Measurements from ENCODE around the gene CLASP2.
"Not testable (repeated sequence)": the region's sequence is repeated elsewhere in the genome, so short reads cannot be mapped to it uniquely, and the experiment has no call there.

CLASP2 gene

DNA sequence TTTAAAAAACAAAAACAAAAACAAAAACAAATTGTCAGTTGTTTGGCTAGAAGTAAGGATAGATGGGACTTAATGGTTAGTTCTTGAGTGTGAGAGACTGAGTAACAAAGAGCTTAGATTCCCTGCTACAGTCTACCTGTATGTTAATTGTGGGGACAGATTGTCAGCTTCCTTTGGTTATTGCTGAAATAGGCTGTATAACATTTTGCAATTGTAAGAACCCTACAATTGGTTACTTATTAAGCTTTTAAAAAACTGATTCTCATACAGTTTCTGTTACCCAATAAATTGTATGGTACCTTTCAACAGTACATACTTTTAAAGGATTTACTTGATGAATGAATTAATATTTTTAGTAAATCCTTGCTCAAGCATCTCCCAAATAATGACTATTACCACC, 35.3 kb downstream of the CLASP2 start:
- Histone ChIP-seq H3K9me3 (ENCODE audit: control insufficient read depth, insufficient read depth, low read length) (peaks cover 3% of the 10 kb centered on the region), H3K36me3 (ENCODE audit: control insufficient read depth, insufficient read depth, low read length) (peaks cover 3% of the 10 kb centered on the region), H3K9ac (ENCODE audit: low read depth, low read length) (no peak overlapping the region), H3K4me1 (ENCODE audit: control insufficient read depth, insufficient read depth, low read length) (no peaks in the 10 kb centered on the region), H3K27me3 (ENCODE audit: control insufficient read depth, insufficient read depth, low read length) (no peaks in the 10 kb centered on the region), H3K4me3 (ENCODE audit: low read depth, low read length) (no peak overlapping the region)

DNA sequence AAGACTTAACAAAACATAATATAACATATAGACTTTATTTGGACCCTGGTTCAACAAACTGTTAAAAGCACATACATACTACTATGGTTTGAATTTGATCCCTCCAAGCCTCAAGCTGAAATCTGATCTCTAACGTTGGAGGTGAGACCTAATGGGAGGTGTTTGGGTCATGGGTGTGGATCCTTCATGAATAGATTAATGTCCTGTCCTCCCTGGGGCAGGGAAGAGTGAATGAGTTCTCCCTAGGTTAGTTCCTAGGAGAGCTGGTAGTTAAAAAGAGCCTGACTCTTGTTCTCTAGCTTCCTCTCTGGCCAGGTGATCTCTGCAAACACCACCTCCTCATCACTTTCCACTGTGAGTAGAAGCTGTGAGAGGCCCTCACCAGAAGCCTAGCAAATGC, 36.4 kb downstream of the CLASP2 start:
- no peak overlapping the region for H3K4me3 ChIP-seq (ENCODE audit: low read depth, low read length)
- H3K9me3 ChIP-seq (ENCODE audit: control insufficient read depth, insufficient read depth, low read length), result peaks cover 3% of the 10 kb centered on the region
- no peaks in the 10 kb centered on the region for H3K27me3 ChIP-seq (ENCODE audit: control insufficient read depth, insufficient read depth, low read length)
- H3K9ac ChIP-seq (ENCODE audit: low read depth, low read length), result no peak overlapping the region
- peaks cover 3% of the 10 kb centered on the region for H3K36me3 ChIP-seq (ENCODE audit: control insufficient read depth, insufficient read depth, low read length)
- no peaks in the 10 kb centered on the region for H3K4me1 ChIP-seq (ENCODE audit: control insufficient read depth, insufficient read depth, low read length)

DNA sequence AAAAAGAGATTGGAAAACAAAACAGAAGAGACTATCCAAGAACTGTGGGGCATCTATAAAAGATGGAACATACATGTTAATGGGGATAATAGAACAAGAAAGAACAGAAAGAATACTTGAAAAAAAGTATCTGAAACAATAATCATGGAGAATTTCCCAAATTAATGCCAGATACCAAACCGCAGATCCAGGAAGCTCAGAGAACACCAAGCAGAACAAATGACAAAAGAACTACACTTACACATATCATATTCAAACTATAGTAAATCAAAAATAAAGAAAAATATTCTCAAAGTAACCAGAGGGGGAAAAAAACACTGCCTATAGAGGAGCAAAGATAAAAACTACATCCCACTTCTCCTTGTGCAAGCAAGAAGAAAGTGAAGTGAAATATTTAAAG, 40.0 kb downstream of the CLASP2 start:
- Histone ChIP-seq H3K9ac (ENCODE audit: low read depth, low read length) (no peak overlapping the region), H3K4me1 (ENCODE audit: control insufficient read depth, insufficient read depth, low read length) (no peaks in the 10 kb centered on the region), H3K36me3 (ENCODE audit: control insufficient read depth, insufficient read depth, low read length) (no peaks in the 10 kb centered on the region), H3K4me3 (ENCODE audit: low read depth, low read length) (no peak overlapping the region), H3K9me3 (ENCODE audit: control insufficient read depth, insufficient read depth, low read length) (peaks cover 3% of the 10 kb centered on the region), H3K27me3 (ENCODE audit: control insufficient read depth, insufficient read depth, low read length) (no peaks in the 10 kb centered on the region)

DNA sequence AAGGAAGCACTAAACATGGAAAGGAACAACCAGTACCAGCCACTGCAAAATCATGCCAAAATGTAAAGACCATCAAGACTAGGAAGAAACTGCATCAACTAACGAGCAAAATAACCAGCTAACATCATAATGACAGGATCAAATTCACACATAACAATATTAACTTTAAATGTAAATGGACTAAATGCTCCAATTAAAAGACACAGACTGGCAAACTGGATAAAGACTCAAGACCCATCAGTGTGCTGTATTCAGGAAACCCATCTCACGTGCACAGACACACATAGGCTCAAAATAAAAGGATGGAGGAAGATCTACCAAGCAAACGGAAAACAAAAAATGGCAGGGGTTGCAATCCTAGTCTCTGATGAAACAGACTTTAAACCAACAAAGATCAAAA, 44.6 kb downstream of the CLASP2 start:
- H3K4me3 ChIP-seq (ENCODE audit: low read depth, low read length); H3K9ac ChIP-seq (ENCODE audit: low read depth, low read length); H3K27me3 ChIP-seq (ENCODE audit: control insufficient read depth, insufficient read depth, low read length); H3K9me3 ChIP-seq (ENCODE audit: control insufficient read depth, insufficient read depth, low read length); H3K4me1 ChIP-seq (ENCODE audit: control insufficient read depth, insufficient read depth, low read length); H3K36me3 ChIP-seq (ENCODE audit: control insufficient read depth, insufficient read depth, low read length): not testable (repeated sequence)

DNA sequence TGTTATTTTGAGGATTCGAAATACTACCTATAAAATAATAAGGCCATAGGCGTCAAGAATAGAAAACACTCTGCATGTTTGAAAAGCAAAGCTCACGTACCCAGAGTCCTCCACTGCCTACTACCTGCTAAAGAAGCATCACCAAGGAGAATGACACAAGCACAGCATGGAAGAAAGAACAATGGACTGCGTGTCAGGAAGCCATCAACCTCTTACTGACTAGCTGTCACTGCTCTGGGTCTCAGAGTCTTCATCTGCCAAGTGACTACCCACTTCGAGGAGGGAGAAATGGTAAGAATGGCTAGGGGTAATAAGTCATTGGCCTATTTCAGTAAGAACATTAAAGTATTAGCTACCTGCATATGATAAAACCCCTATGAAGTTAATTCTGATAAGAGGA, 49.4 kb downstream of the CLASP2 start:
- Histone ChIP-seq H3K4me1 (ENCODE audit: control insufficient read depth, insufficient read depth, low read length) (no peaks in the 10 kb centered on the region), H3K9me3 (ENCODE audit: control insufficient read depth, insufficient read depth, low read length) (no peaks in the 10 kb centered on the region), H3K36me3 (ENCODE audit: control insufficient read depth, insufficient read depth, low read length) (no peaks in the 10 kb centered on the region), H3K9ac (ENCODE audit: low read depth, low read length) (no peak overlapping the region), H3K4me3 (ENCODE audit: low read depth, low read length) (no peak overlapping the region), H3K27me3 (ENCODE audit: control insufficient read depth, insufficient read depth, low read length) (no peaks in the 10 kb centered on the region)

DNA sequence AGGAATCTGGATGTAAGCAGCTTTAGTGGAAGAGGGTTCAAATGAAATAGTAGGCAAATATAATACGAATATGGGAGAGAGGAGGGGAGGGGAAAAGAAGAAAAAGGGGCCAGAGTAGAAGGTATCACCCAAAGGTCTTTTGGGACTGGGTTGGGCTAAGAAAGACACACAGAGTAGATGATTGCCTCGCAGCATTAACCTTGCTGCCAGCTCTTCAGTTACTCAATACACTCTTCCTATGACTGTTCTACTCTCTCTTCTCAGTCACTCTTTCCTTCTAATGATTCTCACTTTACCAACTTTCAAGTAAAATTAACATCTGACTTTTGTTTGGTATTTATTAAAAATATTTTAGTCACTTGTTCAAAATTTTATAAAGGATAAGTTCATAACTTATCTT, 52.8 kb downstream of the CLASP2 start:
- Histone ChIP-seq H3K4me1 (ENCODE audit: control insufficient read depth, insufficient read depth, low read length) (peaks cover 2% of the 10 kb centered on the region), H3K27me3 (ENCODE audit: control insufficient read depth, insufficient read depth, low read length) (no peaks in the 10 kb centered on the region), H3K9me3 (ENCODE audit: control insufficient read depth, insufficient read depth, low read length) (no peaks in the 10 kb centered on the region), H3K36me3 (ENCODE audit: control insufficient read depth, insufficient read depth, low read length) (no peaks in the 10 kb centered on the region), H3K4me3 (ENCODE audit: low read depth, low read length) (no peak overlapping the region), H3K9ac (ENCODE audit: low read depth, low read length) (no peak overlapping the region)

DNA sequence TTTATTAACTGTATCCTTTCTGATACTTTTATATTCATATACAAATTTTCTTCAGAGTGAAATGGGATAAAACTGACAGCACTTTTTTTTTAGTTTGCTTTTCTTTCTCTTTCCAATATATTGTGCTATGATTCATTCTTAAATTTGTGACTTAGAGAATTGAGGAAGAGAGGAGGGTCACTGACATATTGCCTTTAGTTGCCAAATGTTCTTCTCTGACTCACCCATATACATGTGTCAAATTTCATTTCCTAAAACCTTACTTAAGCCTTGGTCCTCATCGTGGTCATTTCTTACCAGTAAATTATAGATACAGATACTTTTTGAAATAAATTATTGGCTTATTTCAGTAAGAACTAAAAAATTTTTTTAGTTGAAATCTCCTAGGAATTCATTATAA, 53.9 kb downstream of the CLASP2 start:
- Histone ChIP-seq H3K9ac (ENCODE audit: low read depth, low read length) (no peak overlapping the region), H3K9me3 (ENCODE audit: control insufficient read depth, insufficient read depth, low read length) (no peaks in the 10 kb centered on the region), H3K4me1 (ENCODE audit: control insufficient read depth, insufficient read depth, low read length) (peaks cover 5% of the 10 kb centered on the region), H3K27me3 (ENCODE audit: control insufficient read depth, insufficient read depth, low read length) (no peaks in the 10 kb centered on the region), H3K4me3 (ENCODE audit: low read depth, low read length) (no peak overlapping the region), H3K36me3 (ENCODE audit: control insufficient read depth, insufficient read depth, low read length) (no peaks in the 10 kb centered on the region)

DNA sequence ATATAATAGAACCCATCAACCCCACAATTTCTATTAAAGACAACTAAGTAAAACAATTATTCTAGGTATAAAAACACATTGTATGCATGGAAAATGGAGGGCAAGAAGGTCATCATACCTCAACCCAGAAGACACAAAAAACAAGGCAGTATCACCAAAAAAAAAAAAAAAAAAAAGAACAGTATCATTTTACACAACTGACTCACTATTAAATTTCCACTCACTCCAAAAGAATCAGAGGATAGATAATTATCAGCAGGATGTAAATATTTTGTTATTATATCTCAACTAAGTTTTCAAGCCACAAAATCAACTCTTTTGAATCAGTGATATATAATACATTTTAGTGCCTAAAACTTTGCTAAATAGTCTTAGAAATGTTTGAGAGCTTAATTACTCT, 55.0 kb downstream of the CLASP2 start:
- no peak overlapping the region for H3K9ac ChIP-seq (ENCODE audit: low read depth, low read length)
- H3K4me3 ChIP-seq (ENCODE audit: low read depth, low read length), result no peak overlapping the region
- H3K27me3 ChIP-seq (ENCODE audit: control insufficient read depth, insufficient read depth, low read length), result no peaks in the 10 kb centered on the region
- H3K9me3 ChIP-seq (ENCODE audit: control insufficient read depth, insufficient read depth, low read length), result no peaks in the 10 kb centered on the region
- no peaks in the 10 kb centered on the region for H3K36me3 ChIP-seq (ENCODE audit: control insufficient read depth, insufficient read depth, low read length)
- peaks cover 9% of the 10 kb centered on the region for H3K4me1 ChIP-seq (ENCODE audit: control insufficient read depth, insufficient read depth, low read length)

DNA sequence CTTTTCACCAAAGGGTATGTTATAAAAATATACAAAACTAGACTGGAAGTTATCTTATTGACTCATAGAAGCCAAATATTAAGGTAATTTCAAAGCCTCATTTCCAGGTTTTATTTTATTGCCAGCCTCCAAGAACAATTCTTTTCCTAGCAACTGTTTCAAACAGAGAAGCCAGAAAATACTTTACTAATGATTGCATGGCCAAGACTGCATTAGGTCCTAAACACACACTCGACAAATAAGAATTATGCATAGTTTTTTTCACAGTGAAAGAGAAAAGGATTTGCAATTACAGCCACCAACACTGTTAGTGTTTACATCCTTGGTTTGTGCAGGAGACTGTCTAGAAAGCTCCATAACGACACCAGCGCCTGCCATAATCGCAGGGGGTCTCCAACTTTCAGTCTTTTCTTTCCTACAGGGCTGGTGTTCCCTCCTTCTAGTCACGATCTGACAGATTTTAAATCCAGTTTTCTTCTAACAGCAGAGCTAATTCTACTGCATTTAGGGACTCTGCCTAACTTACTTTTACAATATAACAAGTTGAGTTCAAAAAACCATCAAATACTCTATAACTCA, 58.1 kb downstream of the CLASP2 start:
- Histone ChIP-seq H3K4me3 (ENCODE audit: low read depth, low read length) (no peak overlapping the region), H3K9me3 (ENCODE audit: control insufficient read depth, insufficient read depth, low read length) (no peaks in the 10 kb centered on the region)

DNA sequence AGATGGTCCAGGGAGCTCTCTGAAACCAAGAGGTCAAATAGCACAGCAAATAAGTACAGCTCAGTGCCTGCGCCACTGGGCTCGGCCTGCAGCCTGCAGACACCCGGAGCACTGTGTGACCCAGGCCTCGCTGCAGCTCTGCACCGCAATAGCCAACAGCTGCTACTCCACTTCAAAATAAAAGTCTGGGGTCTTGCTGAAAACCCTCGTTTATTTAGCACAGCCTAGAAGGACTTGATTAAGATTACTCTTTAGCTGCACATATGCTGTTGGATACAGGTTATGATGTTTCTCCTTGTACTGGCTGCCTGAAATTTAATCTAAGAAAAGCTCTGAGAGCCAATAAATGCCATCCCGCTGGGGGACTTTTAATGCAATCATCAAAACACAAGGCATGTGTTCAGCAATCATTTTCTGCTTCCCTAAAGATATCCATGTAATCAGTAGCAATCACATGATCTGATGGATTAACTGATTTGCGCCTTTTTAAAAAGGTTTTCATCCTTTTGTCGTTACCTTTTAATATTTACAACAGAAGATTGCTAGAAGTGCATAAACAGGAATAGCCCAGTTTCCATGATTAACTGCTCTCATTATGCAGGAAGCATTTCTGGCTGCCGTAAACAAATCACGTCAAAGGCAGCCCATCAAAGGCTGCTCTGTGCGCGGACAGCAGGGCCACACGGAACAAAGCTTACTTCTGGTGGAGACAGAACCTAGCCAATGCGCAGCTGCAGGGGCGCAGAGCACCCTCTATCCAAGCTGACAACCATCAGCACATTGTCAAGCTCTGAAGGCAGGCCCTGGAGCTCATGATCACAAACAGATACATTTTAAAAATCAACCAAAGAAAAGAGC, 58.8 kb downstream of the CLASP2 start:
- no peaks in the 10 kb centered on the region for H3K36me3 ChIP-seq (ENCODE audit: control insufficient read depth, insufficient read depth, low read length)
- H3K4me1 ChIP-seq (ENCODE audit: control insufficient read depth, insufficient read depth, low read length), result peaks cover 16% of the 10 kb centered on the region
- H3K4me3 ChIP-seq (ENCODE audit: low read depth, low read length), result peak overlapping the region; percentile 45
- no peaks in the 10 kb centered on the region for H3K27me3 ChIP-seq (ENCODE audit: control insufficient read depth, insufficient read depth, low read length)
- no peaks in the 10 kb centered on the region for H3K9me3 ChIP-seq (ENCODE audit: control insufficient read depth, insufficient read depth, low read length)
- H3K9ac ChIP-seq (ENCODE audit: low read depth, low read length), result no peak overlapping the region

More for the DNA sequence above, 58.1 kb downstream of the CLASP2 start:
- Histone ChIP-seq H3K27me3 (ENCODE audit: control insufficient read depth, insufficient read depth, low read length) (no peaks in the 10 kb centered on the region), H3K36me3 (ENCODE audit: control insufficient read depth, insufficient read depth, low read length) (no peaks in the 10 kb centered on the region), H3K4me1 (ENCODE audit: control insufficient read depth, insufficient read depth, low read length) (peaks cover 14% of the 10 kb centered on the region), H3K9ac (ENCODE audit: low read depth, low read length) (no peak overlapping the region)

DNA sequence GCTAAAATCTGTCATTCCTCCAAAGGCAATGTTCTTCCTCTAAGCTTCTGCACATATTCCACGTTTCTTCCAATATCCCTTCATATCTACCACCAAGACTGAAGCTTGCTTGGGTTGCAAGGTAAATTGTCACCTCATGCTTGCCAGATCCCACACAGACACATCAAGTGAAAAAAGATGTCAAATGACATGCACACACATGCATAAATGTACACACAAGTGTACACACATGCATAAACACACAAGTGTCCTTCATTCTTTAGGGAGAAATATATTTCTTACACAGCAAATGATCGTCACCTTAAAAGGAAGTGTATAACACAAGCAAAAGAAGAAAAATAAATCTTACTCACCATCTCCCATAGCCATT, 59.4 kb downstream of the CLASP2 start:
- Histone ChIP-seq H3K4me1 (ENCODE audit: control insufficient read depth, insufficient read depth, low read length) (peaks cover 16% of the 10 kb centered on the region), H3K4me3 (ENCODE audit: low read depth, low read length) (peak overlapping the region; percentile 45), H3K36me3 (ENCODE audit: control insufficient read depth, insufficient read depth, low read length) (no peaks in the 10 kb centered on the region), H3K27me3 (ENCODE audit: control insufficient read depth, insufficient read depth, low read length) (no peaks in the 10 kb centered on the region), H3K9ac (ENCODE audit: low read depth, low read length) (no peak overlapping the region), H3K9me3 (ENCODE audit: control insufficient read depth, insufficient read depth, low read length) (no peaks in the 10 kb centered on the region)

DNA sequence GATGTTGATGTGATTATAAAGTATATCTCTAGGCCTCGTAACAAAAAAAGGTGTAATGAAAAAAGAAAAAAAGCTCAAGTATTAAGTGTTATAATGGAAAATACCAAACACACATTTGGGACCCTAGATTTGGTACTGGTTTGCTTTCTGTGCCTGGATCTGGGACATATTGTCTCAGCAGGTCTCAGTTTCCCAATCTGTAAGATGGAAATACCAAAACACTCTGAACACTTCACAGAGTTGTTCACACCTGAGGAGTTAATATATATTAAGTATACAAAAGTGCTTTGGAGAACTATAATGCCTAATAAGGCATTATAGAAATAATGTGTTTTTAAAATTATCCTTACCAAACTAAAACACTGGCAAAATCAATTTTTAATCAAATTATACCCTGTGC, 60.0 kb downstream of the CLASP2 start:
- Histone ChIP-seq H3K27me3 (ENCODE audit: control insufficient read depth, insufficient read depth, low read length) (no peaks in the 10 kb centered on the region), H3K9me3 (ENCODE audit: control insufficient read depth, insufficient read depth, low read length) (no peaks in the 10 kb centered on the region), H3K4me1 (ENCODE audit: control insufficient read depth, insufficient read depth, low read length) (peaks cover 16% of the 10 kb centered on the region), H3K9ac (ENCODE audit: low read depth, low read length) (no peak overlapping the region), H3K4me3 (ENCODE audit: low read depth, low read length) (no peak overlapping the region), H3K36me3 (ENCODE audit: control insufficient read depth, insufficient read depth, low read length) (no peaks in the 10 kb centered on the region)
